Measurements from ENCODE around the gene DELE1. TPM values are rescaled to one million over a fixed set of nuclear protein-coding genes. Genes with fewer than 3 reads are reported as not detected.

The DELE1 gene
- total and polyA plus RNA-seq, 2 donors (not counting 1 experiment from before 2014, with no cell fraction given), result 124 to 127 TPM

DNA sequence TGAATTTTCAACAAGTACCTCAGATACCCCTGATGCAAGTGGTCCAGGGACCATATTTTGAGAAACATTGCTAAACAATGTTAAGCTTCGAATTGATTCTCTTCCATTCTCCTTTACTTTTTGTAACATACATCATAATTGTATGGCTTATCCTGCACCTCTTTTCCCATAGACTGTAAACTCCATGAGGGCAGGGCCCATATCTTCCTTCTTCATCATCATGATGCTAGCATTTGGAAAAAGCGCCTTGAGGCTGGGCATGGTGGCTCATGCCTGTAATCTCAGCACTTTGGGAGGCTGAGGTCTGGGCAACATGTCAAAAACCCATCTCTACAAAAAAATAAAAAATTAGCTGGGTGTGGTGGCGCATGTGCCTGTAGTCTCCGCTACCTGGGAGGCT, 14.5 kb upstream of the DELE1 start:
- H3K27me3 ChIP-seq (replicated peaks in 1 of 4; ENCODE audit: control extremely low read depth in 1 of 4, control insufficient read depth in 3 of 4, insufficient read depth in 4 of 4, low read length in 3 of 4), result peaks cover 0 to 6% (median 3%) of the 10 kb centered on the region in 4 experiments
- H3K9me3 Mint-ChIP-seq (ENCODE audit: insufficient read depth), result no peaks in the 10 kb centered on the region
- H3K9ac ChIP-seq (ENCODE audit: low read length), result no peak overlapping the region
- H2AFZ ChIP-seq (ENCODE audit: insufficient read depth, low read depth, low read length, poor library complexity, severe bottlenecking), result no peak overlapping the region
- peaks cover 12% of the 10 kb centered on the region in 2 donors for H3K4me1 ChIP-seq (ENCODE audit: control insufficient read depth in 2 of 2, insufficient read depth in 2 of 2, low read length in 2 of 2)
- intact Hi-C loops (cut with micrococcal nuclease), result no loop called here
- no peaks in the 10 kb centered on the region for H3K36me3 ChIP-seq (replicated peaks in 1 of 2; ENCODE audit: control extremely low read depth in 1 of 2, control insufficient read depth in 1 of 2, extremely low read depth in 1 of 2, insufficient read depth in 2 of 2, low read length in 1 of 2)
- POLR2A ChIA-PET, result no interaction called here
- TF ChIP-seq EZH2 (IDR thresholded peaks at IDR 0.05; ENCODE audit: borderline replicate concordance, insufficient read depth, low read depth, low read length, poor library complexity, severe bottlenecking), result no peak
- TF ChIP-seq, protein P1, sequence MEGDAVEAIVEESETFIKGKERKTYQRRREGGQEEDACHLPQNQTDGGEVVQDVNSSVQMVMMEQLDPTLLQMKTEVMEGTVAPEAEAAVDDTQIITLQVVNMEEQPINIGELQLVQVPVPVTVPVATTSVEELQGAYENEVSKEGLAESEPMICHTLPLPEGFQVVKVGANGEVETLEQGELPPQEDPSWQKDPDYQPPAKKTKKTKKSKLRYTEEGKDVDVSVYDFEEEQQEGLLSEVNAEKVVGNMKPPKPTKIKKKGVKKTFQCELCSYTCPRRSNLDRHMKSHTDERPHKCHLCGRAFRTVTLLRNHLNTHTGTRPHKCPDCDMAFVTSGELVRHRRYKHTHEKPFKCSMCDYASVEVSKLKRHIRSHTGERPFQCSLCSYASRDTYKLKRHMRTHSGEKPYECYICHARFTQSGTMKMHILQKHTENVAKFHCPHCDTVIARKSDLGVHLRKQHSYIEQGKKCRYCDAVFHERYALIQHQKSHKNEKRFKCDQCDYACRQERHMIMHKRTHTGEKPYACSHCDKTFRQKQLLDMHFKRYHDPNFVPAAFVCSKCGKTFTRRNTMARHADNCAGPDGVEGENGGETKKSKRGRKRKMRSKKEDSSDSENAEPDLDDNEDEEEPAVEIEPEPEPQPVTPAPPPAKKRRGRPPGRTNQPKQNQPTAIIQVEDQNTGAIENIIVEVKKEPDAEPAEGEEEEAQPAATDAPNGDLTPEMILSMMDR (IDR thresholded peaks at IDR 0.05), result no peak
- H3K79me2 ChIP-seq (ENCODE audit: control insufficient read depth, insufficient read depth, low read length), result no peaks in the 10 kb centered on the region
- H3K27ac ChIP-seq (ENCODE audit: low read length in 2 of 2), result no peak overlapping the region
- no peak overlapping the region for H3K4me3 ChIP-seq (ENCODE audit: control extremely low read depth in 1 of 5, extremely low read depth in 1 of 5, insufficient read depth in 1 of 5, low read depth in 2 of 5, low read length in 4 of 5)
- no peak for ATAC-seq (ENCODE audit: low read depth)
- WGBS (ENCODE audit: insufficient coverage), result no CpG with 5 or more reads among the region's 4 CpGs
- no peak overlapping the region for H3K27ac Mint-ChIP-seq
- peaks cover 12% of the 10 kb centered on the region for H3K27me3 Mint-ChIP-seq
- no peak for DNase-seq
- no peak overlapping the region for H3K4me3 Mint-ChIP-seq
- H3K4me2 ChIP-seq (replicated peaks; ENCODE audit: low read depth, low read length, poor library complexity, severe bottlenecking), result no peak overlapping the region
- CTCF ChIA-PET, result no interaction called here
- H3K9me3 ChIP-seq (ENCODE audit: control extremely low read depth in 1 of 3, control insufficient read depth in 2 of 3, insufficient read depth in 1 of 3, low read length in 2 of 3), result peaks cover 0 to 2% (median 2%) of the 10 kb centered on the region in 3 donors
- no peaks in the 10 kb centered on the region for H4K20me1 ChIP-seq (ENCODE audit: control insufficient read depth, insufficient read depth, low read length, poor library complexity, severe bottlenecking)
- H3K4me1 Mint-ChIP-seq, result peaks cover 10% of the 10 kb centered on the region

DNA sequence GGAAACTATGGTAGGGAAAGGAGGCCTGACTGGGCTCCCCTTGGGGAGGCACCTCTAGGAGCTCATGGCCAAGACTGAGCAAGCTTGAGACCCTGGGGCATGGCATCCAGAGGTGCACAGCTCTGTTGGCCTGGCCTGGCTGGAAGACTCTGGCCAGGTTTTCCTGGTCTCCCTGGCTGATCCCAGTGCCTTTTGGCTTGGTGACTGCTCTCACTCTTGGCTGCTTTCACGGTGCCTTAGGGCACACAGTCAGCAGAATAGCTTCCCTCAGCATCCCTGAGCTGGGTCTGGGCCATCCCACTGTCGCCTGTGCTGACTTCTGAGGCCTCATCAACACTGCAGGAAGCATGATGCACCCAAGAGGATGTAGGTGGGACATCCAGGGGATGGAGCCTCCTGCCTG, 13.4 kb upstream of the DELE1 start:
- Histone ChIP-seq H3K36me3 (replicated peaks in 1 of 2; ENCODE audit: control extremely low read depth in 1 of 2, control insufficient read depth in 1 of 2, extremely low read depth in 1 of 2, insufficient read depth in 2 of 2, low read length in 1 of 2) (no peaks in the 10 kb centered on the region), H4K20me1 (ENCODE audit: control insufficient read depth, insufficient read depth, low read length, poor library complexity, severe bottlenecking) (no peaks in the 10 kb centered on the region), H3K4me3 (ENCODE audit: control extremely low read depth in 1 of 5, extremely low read depth in 1 of 5, insufficient read depth in 1 of 5, low read depth in 2 of 5, low read length in 4 of 5) (no peak overlapping the region), H3K79me2 (ENCODE audit: control insufficient read depth, insufficient read depth, low read length) (no peaks in the 10 kb centered on the region), H3K9me3 (ENCODE audit: control extremely low read depth in 1 of 3, control insufficient read depth in 2 of 3, insufficient read depth in 1 of 3, low read length in 2 of 3) (peaks cover 0 to 2% (median 2%) of the 10 kb centered on the region in 3 donors), H3K27ac (ENCODE audit: low read length in 2 of 2) (no peak overlapping the region), H3K9ac (ENCODE audit: low read length) (no peak overlapping the region), H3K27me3 (replicated peaks in 1 of 4; ENCODE audit: control extremely low read depth in 1 of 4, control insufficient read depth in 3 of 4, insufficient read depth in 4 of 4, low read length in 3 of 4) (peaks cover 0 to 6% (median 3%) of the 10 kb centered on the region in 4 experiments), H2AFZ (ENCODE audit: insufficient read depth, low read depth, low read length, poor library complexity, severe bottlenecking) (no peak overlapping the region), H3K4me2 (replicated peaks; ENCODE audit: low read depth, low read length, poor library complexity, severe bottlenecking) (no peak overlapping the region), H3K4me1 (ENCODE audit: control insufficient read depth in 2 of 2, insufficient read depth in 2 of 2, low read length in 2 of 2) (peaks cover 14 to 16% of the 10 kb centered on the region in 2 donors)
- peaks cover 18% of the 10 kb centered on the region for H3K4me1 Mint-ChIP-seq
- DNase-seq (no peak), ATAC-seq (ENCODE audit: low read depth) (no peak)
- no peak overlapping the region for H3K4me3 Mint-ChIP-seq
- no peaks in the 10 kb centered on the region for H3K9me3 Mint-ChIP-seq (ENCODE audit: insufficient read depth)
- CTCF ChIA-PET, result no interaction called here
- H3K27ac Mint-ChIP-seq, result no peak overlapping the region
- TF ChIP-seq, protein P1 (IDR thresholded peaks at IDR 0.05), result no peak
- no peak for TF ChIP-seq EZH2 (IDR thresholded peaks at IDR 0.05; ENCODE audit: borderline replicate concordance, insufficient read depth, low read depth, low read length, poor library complexity, severe bottlenecking)
- POLR2A ChIA-PET, result interaction anchor here (0.6 kb wide), 1 partner anchor 61 kb away, joined by 8 read pairs; no protein-coding TSS in a partner anchor
- intact Hi-C loops (cut with micrococcal nuclease), result no loop called here
- H3K27me3 Mint-ChIP-seq, result peaks cover 12% of the 10 kb centered on the region
- WGBS (ENCODE audit: insufficient coverage), result 93% methylated on average over 2 of the region's 2 CpGs
